Renal pelvis (tissue), 3 donors: Measurements from ENCODE around the gene ELFN2. TPM values are rescaled to one million over a fixed set of nuclear protein-coding genes. Genes with fewer than 3 reads are reported as not detected.

Experiments used
- polyA plus RNA-seq, 3 donors: library from polyadenylated mRNA; unstranded; fragments of 120-200 nt; gene quantifications; one replicate each; pipeline ENCODE4 v1.2.1, GENCODE V29; 2013; ENCODE audit not compliant: insufficient read length in 3 of 3

ELFN2 gene
- polyA plus RNA-seq, 3 donors: 1.5 to 2.7 (median 1.6) TPM

Other genes with a start within 250 kb of the ELFN2 start
- gene C1QTNF6, start 239.2 kb downstream of the ELFN2 start, polyA plus RNA-seq: 10 to 100 TPM; 32.3 to 38.8 (median 34.5) TPM
- 1 to 10 TPM; 1.1 to 1.2 (median 1.2) TPM for gene SSTR3, start 215.0 kb downstream of the ELFN2 start, polyA plus RNA-seq
- 1 to 10 TPM; 5.5 to 7.5 (median 6.3) TPM for gene RAC2, start 183.2 kb downstream of the ELFN2 start, polyA plus RNA-seq
- 1 to 10 TPM; 3.6 to 4.7 (median 4.5) TPM for gene CYTH4, start 145.0 kb downstream of the ELFN2 start, polyA plus RNA-seq
- 10 to 100 TPM in 2 of 3 donors, 1 to 10 TPM in 1; 8.5 to 12.4 (median 11.1) TPM for gene MFNG, start 58.9 kb upstream of the ELFN2 start, polyA plus RNA-seq
- 10 to 100 TPM; 23.4 to 29.4 (median 29.2) TPM for gene CARD10, start 91.9 kb upstream of the ELFN2 start, polyA plus RNA-seq
- gene CDC42EP1, start 133.0 kb upstream of the ELFN2 start, polyA plus RNA-seq: 10 to 100 TPM; 45.0 to 59.7 (median 58.2) TPM
- 10 to 100 TPM; 31.0 to 39.0 (median 37.8) TPM for gene LGALS2, start 152.6 kb upstream of the ELFN2 start, polyA plus RNA-seq
- gene GGA1, start 181.4 kb upstream of the ELFN2 start, polyA plus RNA-seq: 10 to 100 TPM; 51.2 to 84.9 (median 79.6) TPM
- gene SH3BP1, start 212.2 kb upstream of the ELFN2 start, polyA plus RNA-seq: 10 to 100 TPM; 18.1 to 19.7 (median 19.5) TPM
- gene PDXP, start 231.2 kb upstream of the ELFN2 start, polyA plus RNA-seq: 10 to 100 TPM; 14.5 to 19.8 (median 19.0) TPM
- 100 to 1,000 TPM; 374 to 538 (median 428) TPM for gene LGALS1, start 248.2 kb upstream of the ELFN2 start, polyA plus RNA-seq